Testis (tissue), 3 donors: ENCODE data around the gene LTB. TPM values are rescaled to one million over a fixed set of nuclear protein-coding genes. Genes with fewer than 3 reads are reported as not detected.

ENCODE experiments used
- DNase-seq: peaks from one replicate; pipeline ENCODE4 v3.0.0-alpha.2; 2019
- H3K27ac ChIP-seq, 2 donors: fragments of 200-600 bp; sonication (generic); one replicate each; pipeline ENCODE4 v1.5.1; 2019
- H3K27me3 ChIP-seq: fragments of 200-600 bp; sonication (generic); one replicate; pipeline ENCODE4 v1.5.1; 2019
- H3K36me3 ChIP-seq: fragments of 200-600 bp; sonication (generic); one replicate; pipeline ENCODE4 v1.5.1; 2017; ENCODE audit warnings: low read depth; ENCODE audit errors: missing control alignments
- H3K4me1 ChIP-seq: fragments of 200-600 bp; sonication (generic); one replicate; pipeline ENCODE4 v1.5.1; 2019
- H3K4me3 ChIP-seq, 2 donors: fragments of 200-600 bp; sonication (generic); one replicate each; pipeline ENCODE4 v1.5.1; 2017 to 2019
- H3K9me3 ChIP-seq: fragments of 200-600 bp; sonication (generic); one replicate; pipeline ENCODE4 v1.5.1; 2017
- CTCF ChIP-seq, 3 experiments: fragments of 450-650 bp in 2 of 3; fragments of 200-600 bp in 1 of 3; sonication (generic) in 1 of 3; IDR thresholded peaks; one replicate each; pipeline ENCODE4 v1.5.1; 2016 to 2019; ENCODE audit warnings: antibody characterized with exemption in 3 of 3, mild to moderate bottlenecking in 2 of 3, moderate library complexity in 1 of 3
- POLR2A ChIP-seq: fragments of 450-650 bp; IDR thresholded peaks from one replicate; pipeline ENCODE4 v1.6.1; 2017; ENCODE audit warnings: antibody characterized with exemption, mild to moderate bottlenecking, moderate library complexity
- WGBS, 2 donors: methylation state at CpG; one replicate each; pipeline ENCODE4 v1.1.5; 2018; 5-methylcytosine and 5-hydroxymethylcytosine counted together
- intact Hi-C: fragments of 100-400 bp; cut with DNase I; formaldehyde crosslinking; loops from one replicate; pipeline ENCODE4 v1.15.1; 2023; ENCODE audit warnings: low total_unique reads
- polyA plus RNA-seq: library from polyadenylated mRNA; stranded (reverse); fragments of 350-450 nt; fragmentation: Illumina TruSeq; extraction: RNeasy Lipid Tissue Mini Kit (QIAGEN cat#74804); gene quantifications from one replicate; pipeline ENCODE4 v1.2.3, GENCODE V29; 2014; ENCODE audit warnings: low read depth, low replicate concordance; ENCODE audit not compliant: insufficient read depth
- small RNA-seq, 2 donors: library from RNA; depleted of rRNA; stranded (forward); fragments of <200 nt; gene quantifications; one replicate each; pipeline ENCODE3, GENCODE V24; 2016
- total RNA-seq, 2 donors: library from RNA; depleted of rRNA; stranded (reverse); fragments of >200 nt; gene quantifications; one replicate each; pipeline ENCODE4 v1.2.3, GENCODE V29; 2016

The LTB gene
- total and polyA plus RNA-seq, 3 donors from 2014 or later, result 2.0 to 7.2 TPM; not detected in 1

GRCh38 chr6:31530659-31531058 is 51.6 kb downstream of the LTB start:
- no peak for DNase-seq
- 76 to 78% methylated on average over 5 of the region's 6 CpGs for WGBS, 2 donors
- no peak overlapping the region for H3K27ac ChIP-seq
- no peaks in the 10 kb centered on the region for H3K4me1 ChIP-seq
- TF ChIP-seq POLR2A (no peak), CTCF (IDR thresholded peaks at IDR 0.05) (no peak)
- no peaks in the 10 kb centered on the region for H3K27me3 ChIP-seq
- H3K4me3 ChIP-seq, result no peak overlapping the region
- H3K36me3 ChIP-seq, result no peaks in the 10 kb centered on the region
- H3K9me3 ChIP-seq, result no peaks in the 10 kb centered on the region
- intact Hi-C loops, result no loop called here

Small RNA genes lying within 50 kb of the gene (small RNA-seq; reads per million reads assigned to genes)
- gene SNORA38 (27.6 to 30.7 reads per million in 2 donors), gene SNORD117 (434 to 581 reads per million in 2 donors), gene SNORD84 (0 reads per million in 2 donors), gene UQCRHP1 (0 reads per million in 2 donors)

Other genes with a start within 250 kb of the LTB start
Only the 30 nearest of the 35 such genes appear.
- gene MICA, start 178.8 kb downstream of the LTB start, total RNA-seq, result 10 to 100 TPM; 24.7 to 28.2 TPM
- 18.2 TPM for gene MICA, start 178.8 kb downstream of the LTB start, polyA plus RNA-seq
- 1 to 10 TPM; 4.4 to 5.4 TPM for gene MICB, start 84.3 kb downstream of the LTB start, total RNA-seq
- 4.1 TPM for gene MICB, start 84.3 kb downstream of the LTB start, polyA plus RNA-seq
- gene MCCD1, start 53.5 kb downstream of the LTB start, total RNA-seq, result not detected
- gene MCCD1, start 53.5 kb downstream of the LTB start, polyA plus RNA-seq, result not detected
- 100 to 1,000 TPM; 312 to 360 TPM for gene DDX39B, start 40.4 kb downstream of the LTB start, total RNA-seq
- 250 TPM for gene DDX39B, start 40.4 kb downstream of the LTB start, polyA plus RNA-seq
- gene ATP6V1G2, start 35.8 kb downstream of the LTB start, total RNA-seq, result 1 to 10 TPM; 3.3 to 6.9 TPM
- gene ATP6V1G2, start 35.8 kb downstream of the LTB start, polyA plus RNA-seq, result 4.7 TPM
- 10 to 100 TPM; 51.2 to 55.3 TPM for gene NFKBIL1, start 34.8 kb downstream of the LTB start, total RNA-seq
- gene NFKBIL1, start 34.8 kb downstream of the LTB start, polyA plus RNA-seq, result 25.9 TPM
- 1 to 10 TPM; 1.3 to 2.6 TPM for gene LTA, start 10.1 kb downstream of the LTB start, total RNA-seq
- gene LTA, start 10.1 kb downstream of the LTB start, polyA plus RNA-seq, result 2.0 TPM
- gene TNF, start 6.9 kb downstream of the LTB start, total RNA-seq, result under 1 TPM; 0.24 to 0.31 TPM
- gene TNF, start 6.9 kb downstream of the LTB start, polyA plus RNA-seq, result 1.1 TPM
- 1 to 10 TPM in 1 of 2 donors, under 1 TPM in 1; 0.71 to 1.2 TPM for gene LST1, start 3.9 kb upstream of the LTB start, total RNA-seq
- 13.0 TPM for gene LST1, start 3.9 kb upstream of the LTB start, polyA plus RNA-seq
- 1 to 10 TPM in 1 of 2 donors, not detected in 1; 2.6 TPM for gene NCR3, start 10.6 kb upstream of the LTB start, total RNA-seq
- 1.7 TPM for gene NCR3, start 10.6 kb upstream of the LTB start, polyA plus RNA-seq
- 1 to 10 TPM; 2.9 to 6.3 TPM for gene AIF1, start 32.8 kb upstream of the LTB start, total RNA-seq
- gene AIF1, start 32.8 kb upstream of the LTB start, polyA plus RNA-seq, result 34.8 TPM
- gene PRRC2A, start 38.3 kb upstream of the LTB start, total RNA-seq, result 100 to 1,000 TPM; 288 to 301 TPM
- 473 TPM for gene PRRC2A, start 38.3 kb upstream of the LTB start, polyA plus RNA-seq
- 100 to 1,000 TPM; 654 to 710 TPM for gene BAG6, start 70.2 kb upstream of the LTB start, total RNA-seq
- gene BAG6, start 70.2 kb upstream of the LTB start, polyA plus RNA-seq, result 861 TPM
- 1 to 10 TPM; 7.5 to 9.8 TPM for gene APOM, start 73.5 kb upstream of the LTB start, total RNA-seq
- gene APOM, start 73.5 kb upstream of the LTB start, polyA plus RNA-seq, result 27.9 TPM
- gene C6orf47, start 78.4 kb upstream of the LTB start, total RNA-seq, result 10 to 100 TPM; 13.9 to 17.8 TPM
- gene C6orf47, start 78.4 kb upstream of the LTB start, polyA plus RNA-seq, result 11.9 TPM
- gene GPANK1, start 82.6 kb upstream of the LTB start, total RNA-seq, result 10 to 100 TPM; 34.5 to 46.1 TPM
- gene GPANK1, start 82.6 kb upstream of the LTB start, polyA plus RNA-seq, result 81.3 TPM
- gene CSNK2B, start 83.7 kb upstream of the LTB start, total RNA-seq, result 100 to 1,000 TPM; 397 to 421 TPM
- 523 TPM for gene CSNK2B, start 83.7 kb upstream of the LTB start, polyA plus RNA-seq
- gene LY6G5B, start 87.6 kb upstream of the LTB start, total RNA-seq, result 10 to 100 TPM; 14.0 to 15.9 TPM
- 16.3 TPM for gene LY6G5B, start 87.6 kb upstream of the LTB start, polyA plus RNA-seq
- gene LY6G5C, start 98.6 kb upstream of the LTB start, total RNA-seq, result 10 to 100 TPM in 1 of 2 donors, 1 to 10 TPM in 1; 8.7 to 18.3 TPM
- 14.0 TPM for gene LY6G5C, start 98.6 kb upstream of the LTB start, polyA plus RNA-seq
- 10 to 100 TPM; 77.0 to 85.9 TPM for gene ABHD16A, start 120.9 kb upstream of the LTB start, total RNA-seq
- gene ABHD16A, start 120.9 kb upstream of the LTB start, polyA plus RNA-seq, result 108 TPM
- gene LY6G6F, start 124.4 kb upstream of the LTB start, total RNA-seq, result not detected
- gene LY6G6F, start 124.4 kb upstream of the LTB start, polyA plus RNA-seq, result 0.41 TPM
- not detected for gene LY6G6D, start 132.9 kb upstream of the LTB start, total RNA-seq
- not detected for gene LY6G6D, start 132.9 kb upstream of the LTB start, polyA plus RNA-seq
- under 1 TPM in 1 of 2 donors, not detected in 1; 0.39 TPM for gene LY6G6C, start 139.3 kb upstream of the LTB start, total RNA-seq
- 1.4 TPM for gene LY6G6C, start 139.3 kb upstream of the LTB start, polyA plus RNA-seq
- gene MPIG6B, start 140.9 kb upstream of the LTB start, total RNA-seq, result under 1 TPM; 0.74 to 0.94 TPM
- gene MPIG6B, start 140.9 kb upstream of the LTB start, polyA plus RNA-seq, result 1.3 TPM
- 10 to 100 TPM; 19.6 to 38.0 TPM for gene DDAH2, start 146.9 kb upstream of the LTB start, total RNA-seq
- gene DDAH2, start 146.9 kb upstream of the LTB start, polyA plus RNA-seq, result 50.8 TPM
- gene CLIC1, start 154.1 kb upstream of the LTB start, total RNA-seq, result 10 to 100 TPM; 35.4 to 93.5 TPM
- gene CLIC1, start 154.1 kb upstream of the LTB start, polyA plus RNA-seq, result 130 TPM
- gene MSH5, start 157.6 kb upstream of the LTB start, total RNA-seq, result 100 to 1,000 TPM in 1 of 2 donors, 10 to 100 TPM in 1; 77.6 to 135 TPM
- 36.2 TPM for gene MSH5, start 157.6 kb upstream of the LTB start, polyA plus RNA-seq
- gene SAPCD1, start 180.2 kb upstream of the LTB start, total RNA-seq, result 10 to 100 TPM; 10.4 to 11.6 TPM
- gene SAPCD1, start 180.2 kb upstream of the LTB start, polyA plus RNA-seq, result 5.9 TPM
- 1 to 10 TPM; 3.1 to 6.3 TPM for gene VWA7, start 194.9 kb upstream of the LTB start, total RNA-seq
- 2.7 TPM for gene VWA7, start 194.9 kb upstream of the LTB start, polyA plus RNA-seq
- gene VARS1, start 213.3 kb upstream of the LTB start, total RNA-seq, result 100 to 1,000 TPM in 1 of 2 donors, 10 to 100 TPM in 1; 94.8 to 131 TPM
- gene VARS1, start 213.3 kb upstream of the LTB start, polyA plus RNA-seq, result 156 TPM